Fibroblast of mammary gland (primary cell): Measurements from ENCODE around the gene FHOD3.

Experiments
- DNase-seq: peaks from one replicate; pipeline ENCODE4 v3.0.0-alpha.2; 2010; ENCODE audit warnings: low read depth
- H3K4me3 ChIP-seq: 2 replicates; pipeline ENCODE4 v1.5.1; 2011; ENCODE audit warnings: low read depth, mild to moderate bottlenecking, low read length, moderate library complexity; ENCODE audit not compliant: control insufficient read depth
- CTCF ChIP-seq: conservative IDR thresholded peaks from 2 replicates; pipeline ENCODE4 v1.5.1; 2011; ENCODE audit warnings: low read depth, low read length, inconsistent platforms; ENCODE audit not compliant: control insufficient read depth, insufficient read depth

FHOD3 gene

GRCh38 chr18:36663312-36663711 is 365.8 kb downstream of the FHOD3 start:
- no peak for TF ChIP-seq CTCF
- peak; percentile 20 for DNase-seq
- no peak overlapping the region for H3K4me3 ChIP-seq

- TF ChIP-seq CTCF, result no peak
- DNase-seq, result no peak
- H3K4me3 ChIP-seq, result no peak overlapping the region
These were observed 368.4 kb downstream of the FHOD3 start for GRCh38 chr18:36665952-36666351.

- DNase-seq, result no peak
- no peak for TF ChIP-seq CTCF
- H3K4me3 ChIP-seq, result no peak overlapping the region
These were observed 370.3 kb downstream of the FHOD3 start for GRCh38 chr18:36667811-36668210.

- no peak overlapping the region for H3K4me3 ChIP-seq
- DNase-seq, result no peak
- TF ChIP-seq CTCF, result no peak
These were observed 370.8 kb downstream of the FHOD3 start for GRCh38 chr18:36668349-36668748.

GRCh38 chr18:36672437-36673344 is 375.2 kb downstream of the FHOD3 start:
- DNase-seq, result peak; percentile 79
- peak overlapping the region; percentile 35 for H3K4me3 ChIP-seq

GRCh38 chr18:36673452-36673851 is 375.9 kb downstream of the FHOD3 start:
- no peak for DNase-seq
- no peak overlapping the region for H3K4me3 ChIP-seq
- TF ChIP-seq CTCF, result no peak

More at GRCh38 chr18:36672437-36673344, 375.2 kb downstream of the FHOD3 start:
- TF ChIP-seq CTCF, result no peak

- no peak for DNase-seq
- TF ChIP-seq CTCF, result no peak
These were observed 377.6 kb downstream of the FHOD3 start for GRCh38 chr18:36675076-36675475.

More at GRCh38 chr18:36675076-36675475, 377.6 kb downstream of the FHOD3 start:
- no peak overlapping the region for H3K4me3 ChIP-seq
